Naive thymus-derived CD8-positive, alpha-beta T cell (primary cell): ENCODE measurements around the gene CAMKK1. TPM values are rescaled to one million over a fixed set of nuclear protein-coding genes. Genes with fewer than 3 reads are reported as not detected.
"Not testable (repeated sequence)": the region's sequence is repeated elsewhere in the genome, so short reads cannot be mapped to it uniquely, and the experiment has no call there.

Experiments
- ATAC-seq, 2 donors: fragments of 150-1000 bp; cut with Tn5 transposase in 1 of 2; sonication (Bioruptor Pico), chemical (Tn5 transposase) in 1 of 2; 1 replicate in 1 of 2; 2 replicates in 1 of 2; pipeline ENCODE4 v1.10.0; 2021; ENCODE audit warnings: mild to moderate bottlenecking in 2 of 2, moderate library complexity in 2 of 2
- POLR2A ChIA-PET: fragments of 350-600 bp; sonication (Branson Sonifier 250); formaldehyde crosslinking; loops from one replicate; lab custom pipeline; 2021; ENCODE audit warnings: antibody characterized with exemption; lab: Charles Lee
- DNase-seq, 10 donors: peaks; one replicate each; pipeline versions ENCODE4 v3.0.0 to v3.0.0-alpha.2; 2020 to 2022
- H3K27ac Mint-ChIP-seq, 10 donors: one replicate each; pipeline ENCODE4 v1.8.0; 2020 to 2022; ENCODE audit warnings: mild to moderate bottlenecking in 10 of 10, mixed read lengths in 10 of 10, moderate library complexity in 4 of 10, inconsistent platforms in 1 of 10
- H3K27me3 Mint-ChIP-seq, 5 donors: one replicate each; pipeline ENCODE4 v1.8.0; 2021 to 2022; ENCODE audit warnings: mixed read lengths in 5 of 5
- H3K36me3 Mint-ChIP-seq, 3 donors: one replicate each; pipeline ENCODE4 v1.8.0; 2020 to 2022; ENCODE audit warnings: mixed read lengths in 3 of 3, mild to moderate bottlenecking in 2 of 3, inconsistent platforms in 1 of 3
- H3K4me1 Mint-ChIP-seq, 4 donors: one replicate each; pipeline ENCODE4 v1.8.0; 2021 to 2022; ENCODE audit warnings: mixed read lengths in 4 of 4
- H3K4me3 Mint-ChIP-seq, 10 donors: one replicate each; pipeline ENCODE4 v1.8.0; 2020 to 2022; ENCODE audit warnings: mild to moderate bottlenecking in 10 of 10, mixed read lengths in 10 of 10, moderate library complexity in 6 of 10, inconsistent platforms in 1 of 10
- H3K9me3 Mint-ChIP-seq, 9 donors: one replicate each; pipeline ENCODE4 v1.8.0; 2020 to 2022; ENCODE audit warnings: mixed read lengths in 9 of 9, mild to moderate bottlenecking in 3 of 9, inconsistent platforms in 1 of 9, moderate library complexity in 1 of 9
- polyA plus RNA-seq, 3 donors: library from polyadenylated mRNA; unstranded; fragments of 300-500 nt; fragmentation: Illumina TruSeq; gene quantifications; one replicate each; pipeline ENCODE4 v1.2.3, GENCODE V29; 2021
- total RNA-seq, 8 experiments: library from RNA in 2 of 8; stranded (reverse) in 2 of 8; gene quantifications; one replicate each; pipeline ENCODE4 v1.2.3 and lab custom pipeline; 2021 to 2026

CAMKK1 gene
- total and polyA plus RNA-seq, 5 experiments from 2014 or later: 0.33 to 5.3 (median 1.5) TPM

DNA sequence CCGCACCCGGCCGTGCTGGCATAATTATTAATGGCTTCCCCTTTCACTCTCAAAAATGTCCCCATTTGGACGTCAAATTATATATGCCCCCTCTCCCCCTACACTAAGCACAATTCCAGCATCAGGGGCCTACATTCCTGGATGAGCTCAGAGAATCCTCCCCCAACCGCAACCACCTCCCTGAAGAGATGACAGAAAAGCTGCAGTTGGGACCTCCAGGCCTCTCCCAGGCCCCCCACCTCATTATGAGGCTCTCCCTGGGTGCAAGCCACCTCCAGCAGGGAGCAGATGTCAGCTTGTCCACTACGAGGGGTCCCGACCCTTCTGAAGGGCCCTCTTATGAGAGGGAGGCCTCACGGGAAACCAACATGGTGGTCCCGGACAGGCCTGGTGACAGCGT lies 28.3 kb downstream of the CAMKK1 start:
- Mint-ChIP-seq H3K27me3 (no peaks in the 10 kb centered on the region), H3K4me1 (peaks cover 0 to 5% (median 0%) of the 10 kb centered on the region in 4 donors), H3K9me3 (no peaks in the 10 kb centered on the region), H3K4me3 (no peak overlapping the region), H3K27ac (no peak overlapping the region), H3K36me3 (peaks cover 0 to 10% (median 0%) of the 10 kb centered on the region in 3 donors)
- POLR2A ChIA-PET: no interaction called here
- no peak for ATAC-seq
- DNase-seq: no peak

DNA sequence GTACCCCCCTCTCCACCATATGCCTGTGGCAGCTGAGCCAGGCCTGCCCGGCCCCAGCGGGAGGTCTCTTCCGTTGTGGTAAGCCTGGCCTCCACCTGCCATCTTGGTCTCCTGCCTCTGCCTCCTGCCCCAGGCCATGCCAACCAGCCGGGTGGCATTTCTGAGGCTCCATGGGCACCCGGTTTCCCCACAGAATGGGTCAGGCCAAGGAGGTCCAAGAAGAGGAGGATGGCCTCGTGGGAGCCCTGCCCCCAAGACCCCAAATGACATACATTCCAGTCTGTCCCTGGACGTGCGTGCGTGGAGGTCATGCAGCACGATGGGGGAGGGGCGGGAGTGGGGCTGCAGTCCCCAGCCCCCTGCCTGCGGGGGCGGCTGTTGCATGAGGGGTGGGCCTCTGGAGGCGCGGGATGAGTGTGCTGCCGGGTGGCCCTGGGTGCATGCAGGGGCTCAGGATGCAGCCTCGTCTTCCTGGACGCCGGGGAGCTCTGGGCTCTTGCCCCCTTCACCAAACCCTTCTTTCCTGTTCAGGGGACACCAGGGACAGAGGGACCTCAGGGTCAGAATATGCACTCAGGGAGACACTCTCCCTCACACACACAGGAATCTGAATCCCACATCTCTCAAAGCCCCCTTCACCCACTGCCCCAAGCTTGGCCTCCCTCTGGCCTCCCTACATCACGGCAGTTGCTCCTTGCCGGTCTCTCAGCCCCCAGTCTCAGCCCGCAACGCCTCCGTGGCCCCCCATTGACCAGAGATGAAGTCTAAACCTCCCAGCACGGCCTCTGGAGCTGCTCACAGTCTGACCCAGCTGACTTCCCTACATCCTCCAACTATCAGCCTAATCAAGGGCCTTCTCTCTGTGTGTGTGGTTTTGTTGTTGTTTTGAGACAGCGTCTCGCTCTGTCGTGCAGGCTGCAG lies 30.8 kb downstream of the CAMKK1 start:
- Mint-ChIP-seq H3K4me1 (peaks cover 0 to 2% (median 0%) of the 10 kb centered on the region in 4 donors), H3K27me3 (no peaks in the 10 kb centered on the region), H3K9me3 (no peaks in the 10 kb centered on the region), H3K36me3 (peaks cover 0 to 10% (median 0%) of the 10 kb centered on the region in 3 donors), H3K27ac (peak overlapping the region in 2 of 10 donors; percentile 28 to 43), H3K4me3 (no peak overlapping the region)
- no peak for DNase-seq
- POLR2A ChIA-PET: interaction anchor here (0.9 kb wide), 1 partner anchor 24 kb away, joined by 3 read pairs; no protein-coding TSS in a partner anchor
- no peak for ATAC-seq

DNA sequence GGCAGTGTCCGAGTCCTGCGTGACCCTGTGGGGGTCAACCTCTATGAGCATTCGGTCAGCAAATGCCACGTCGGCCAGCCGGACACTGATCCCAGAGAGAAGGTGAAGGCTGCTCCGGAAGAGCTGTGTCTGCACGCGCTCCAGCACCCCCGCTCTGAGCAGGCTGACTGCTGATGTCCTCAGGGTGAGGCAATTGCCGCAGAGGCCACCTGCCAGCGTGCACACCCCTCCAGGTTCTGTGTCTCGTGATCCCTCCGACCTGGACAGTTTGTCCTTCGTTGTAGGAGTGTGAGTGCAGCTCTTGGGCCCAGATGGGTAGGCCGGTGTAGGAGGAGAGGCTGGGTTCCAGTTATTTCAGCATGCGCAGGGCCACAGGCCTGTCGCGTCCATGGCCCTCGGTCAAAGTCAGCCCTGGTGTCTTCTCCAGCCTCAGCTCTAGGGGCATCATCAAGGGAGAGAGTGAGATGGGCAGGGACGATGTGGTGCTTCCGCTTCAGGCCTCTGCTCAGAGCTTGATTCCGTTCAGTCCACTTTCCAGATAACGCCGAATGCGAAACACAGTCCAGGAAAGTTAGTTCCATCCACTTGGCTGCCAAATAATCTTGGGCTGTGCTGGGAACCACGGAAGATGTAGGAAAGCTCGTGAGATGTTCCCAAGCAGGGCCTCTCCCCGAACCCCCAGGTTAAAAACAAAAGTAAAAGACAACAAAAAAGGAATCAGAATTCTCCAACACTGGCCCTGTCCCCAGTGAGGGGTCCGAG lies 31.7 kb downstream of the CAMKK1 start:
- DNase-seq (no peak), ATAC-seq (no peak)
- no peaks in the 10 kb centered on the region for H3K9me3 Mint-ChIP-seq
- POLR2A ChIA-PET: interaction anchor here (0.9 kb wide), 1 partner anchor 23 kb away, joined by 3 read pairs; no protein-coding TSS in a partner anchor
- H3K27ac Mint-ChIP-seq: no peak overlapping the region
- H3K27me3 Mint-ChIP-seq: no peaks in the 10 kb centered on the region
- no peak overlapping the region for H3K4me3 Mint-ChIP-seq
- H3K4me1 Mint-ChIP-seq: no peaks in the 10 kb centered on the region
- H3K36me3 Mint-ChIP-seq: peaks cover 0 to 10% (median 0%) of the 10 kb centered on the region in 3 donors

DNA sequence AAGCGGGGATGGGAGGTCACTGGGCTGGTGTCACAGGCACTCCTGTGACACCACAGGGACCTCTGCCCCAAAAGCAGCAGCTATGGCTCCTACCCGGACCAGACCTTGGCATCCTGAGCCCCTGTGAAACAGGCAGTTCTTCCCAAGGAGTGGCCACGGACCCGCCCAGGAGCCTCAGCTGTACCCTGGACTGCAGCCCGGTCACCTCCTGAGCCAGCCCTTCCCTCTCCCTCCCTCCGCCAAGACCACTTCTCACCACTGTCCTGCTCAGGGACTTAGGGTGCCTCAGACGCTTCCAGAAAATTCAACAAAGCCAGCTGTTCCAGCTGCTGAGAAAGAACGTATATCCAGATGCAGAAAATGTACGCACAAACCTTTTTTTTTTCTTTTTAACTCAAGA lies 32.9 kb downstream of the CAMKK1 start:
- no peaks in the 10 kb centered on the region for H3K27me3 Mint-ChIP-seq
- no peak for DNase-seq
- peak overlapping the region in 1 of 10 donors; percentile 43 for H3K27ac Mint-ChIP-seq
- no peak overlapping the region for H3K4me3 Mint-ChIP-seq
- no peaks in the 10 kb centered on the region for H3K4me1 Mint-ChIP-seq
- POLR2A ChIA-PET: no interaction called here
- ATAC-seq: no peak
- no peaks in the 10 kb centered on the region for H3K9me3 Mint-ChIP-seq
- peaks cover 0 to 8% (median 0%) of the 10 kb centered on the region in 3 donors for H3K36me3 Mint-ChIP-seq

DNA sequence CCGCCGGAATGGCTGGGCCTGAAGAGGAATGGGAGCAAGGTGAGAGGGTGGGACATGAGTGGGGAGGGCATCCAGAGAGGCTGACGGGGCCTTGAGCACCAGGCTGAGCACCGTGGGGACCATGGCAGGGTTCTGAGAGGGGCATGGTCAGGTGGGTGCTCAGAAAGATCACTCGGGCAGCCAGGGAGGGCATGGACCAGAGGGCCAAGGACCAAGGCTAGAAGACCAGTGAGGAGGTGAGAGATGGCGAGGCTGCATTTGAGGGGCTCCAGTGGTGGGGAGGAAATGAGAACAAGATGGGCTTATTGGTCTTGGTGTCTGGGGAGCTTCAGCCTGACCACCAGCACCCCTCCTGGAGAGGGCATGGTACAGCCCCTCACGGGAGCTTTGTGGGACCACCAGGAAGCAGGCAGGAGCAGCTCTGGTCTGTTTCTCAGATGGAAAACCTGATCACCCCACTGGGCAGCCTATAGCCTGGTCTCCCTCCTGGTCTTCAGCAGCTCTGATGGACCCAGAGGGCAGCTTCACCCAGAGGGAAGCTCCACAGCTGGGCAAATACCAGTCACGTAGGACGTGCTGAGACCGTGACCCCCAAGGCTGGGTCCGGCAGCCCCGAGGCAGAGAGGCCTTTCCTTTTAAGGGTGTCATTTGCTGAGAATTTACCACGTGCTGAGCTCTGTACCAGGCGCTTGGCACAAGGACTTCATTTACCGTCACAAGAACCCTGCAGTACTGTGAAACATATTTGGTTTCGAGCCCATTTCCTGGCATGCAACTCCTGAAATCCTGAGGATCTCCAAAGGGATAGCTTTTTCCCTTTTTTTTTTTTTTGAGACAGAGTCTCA lies 35.4 kb downstream of the CAMKK1 start:
- H3K27me3 Mint-ChIP-seq: peaks cover 0 to under 1% (median 0%) of the 10 kb centered on the region in 5 donors
- no peak overlapping the region for H3K4me3 Mint-ChIP-seq
- no peaks in the 10 kb centered on the region for H3K9me3 Mint-ChIP-seq
- DNase-seq (no peak), ATAC-seq (no peak)
- POLR2A ChIA-PET: no interaction called here
- peaks cover 0 to 7% (median 0%) of the 10 kb centered on the region in 3 donors for H3K36me3 Mint-ChIP-seq
- no peak overlapping the region for H3K27ac Mint-ChIP-seq
- H3K4me1 Mint-ChIP-seq: peaks cover 0 to 2% (median 0%) of the 10 kb centered on the region in 4 donors

DNA sequence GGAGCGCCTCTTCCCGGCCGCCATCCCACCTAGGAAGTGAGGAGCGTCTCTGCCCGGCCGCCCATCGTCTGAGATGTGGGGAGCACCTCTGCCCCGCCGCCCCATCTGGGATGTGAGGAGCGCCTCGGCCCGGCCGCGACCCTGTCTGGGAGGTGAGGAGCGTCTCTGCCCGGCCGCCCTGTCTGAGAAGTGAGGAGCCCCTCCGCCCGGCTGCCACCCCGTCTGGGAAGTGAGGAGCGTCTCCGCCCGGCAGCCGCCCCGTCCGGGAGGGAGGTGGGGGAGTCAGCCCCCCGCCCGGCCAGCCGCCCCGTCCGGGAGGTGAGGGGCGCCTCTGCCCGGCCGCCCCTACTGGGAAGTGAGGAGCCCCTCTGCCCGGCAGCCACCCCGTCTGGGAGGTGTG lies 38.6 kb downstream of the CAMKK1 start:
- POLR2A ChIA-PET, H3K9me3 Mint-ChIP-seq, H3K4me3 Mint-ChIP-seq, H3K36me3 Mint-ChIP-seq, H3K27ac Mint-ChIP-seq, ATAC-seq, H3K4me1 Mint-ChIP-seq, DNase-seq: not testable (repeated sequence)
- peaks cover 0 to 12% (median 6%) of the 10 kb centered on the region in 5 donors for H3K27me3 Mint-ChIP-seq

DNA sequence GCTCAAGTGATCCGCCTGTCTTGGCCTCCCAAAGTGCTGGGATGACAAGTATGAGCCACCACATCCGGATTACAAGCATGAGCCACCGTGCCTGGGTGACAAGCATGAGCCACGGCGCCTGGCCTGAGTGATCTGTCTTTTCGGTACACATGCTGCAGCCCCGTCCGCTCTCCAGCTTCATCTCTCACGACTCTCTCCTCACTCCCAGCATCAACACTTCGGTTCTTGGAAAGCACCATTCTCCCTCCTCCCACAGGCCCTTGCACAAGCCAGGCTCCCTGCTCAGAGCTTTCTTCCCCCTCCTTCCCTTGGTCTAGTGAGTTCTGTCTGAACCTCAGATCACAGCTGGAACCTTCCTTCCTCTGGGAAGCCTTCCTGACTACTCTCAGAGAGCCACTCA lies 40.3 kb downstream of the CAMKK1 start:
- POLR2A ChIA-PET: no interaction called here
- DNase-seq: no peak
- no peak for ATAC-seq
- Mint-ChIP-seq H3K9me3 (no peaks in the 10 kb centered on the region), H3K4me1 (peaks cover 0 to 2% (median 0%) of the 10 kb centered on the region in 4 donors), H3K27ac (peak overlapping the region in 1 of 10 donors; percentile 53), H3K36me3 (no peaks in the 10 kb centered on the region), H3K4me3 (no peak overlapping the region), H3K27me3 (peaks cover 0 to 12% (median 6%) of the 10 kb centered on the region in 5 donors)

DNA sequence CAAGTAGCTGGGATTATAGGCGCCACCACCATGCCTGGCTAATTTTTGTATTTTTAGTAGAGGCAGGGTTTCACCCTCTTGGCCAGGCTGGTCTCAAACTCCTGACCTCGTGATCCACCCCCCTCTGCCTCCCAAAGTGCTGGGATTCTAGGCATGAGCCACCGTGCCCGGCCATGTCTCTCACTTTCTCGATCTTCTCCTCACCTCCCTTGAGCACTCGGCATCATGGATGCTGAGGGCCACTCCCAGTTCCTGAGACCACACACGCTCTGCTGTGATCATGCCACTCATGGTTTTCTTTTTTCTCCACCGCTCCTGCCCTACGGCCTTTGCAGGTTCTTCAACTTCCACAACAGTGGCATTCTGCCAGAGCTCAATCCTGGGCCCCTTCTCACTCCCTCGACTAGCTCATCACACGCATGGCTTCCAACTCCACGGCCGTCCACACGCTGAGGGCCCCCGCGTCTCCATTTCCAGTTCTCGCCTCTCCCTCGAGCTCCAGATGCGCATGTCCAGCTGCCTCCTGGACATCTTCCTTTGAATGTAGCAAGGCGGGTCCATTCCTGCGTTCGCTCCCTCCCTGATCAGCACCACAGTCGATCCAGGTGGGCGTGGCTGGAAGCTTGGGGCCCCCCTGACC lies 41.3 kb downstream of the CAMKK1 start:
- H3K9me3 Mint-ChIP-seq: no peaks in the 10 kb centered on the region
- H3K4me3 Mint-ChIP-seq: no peak overlapping the region
- H3K27ac Mint-ChIP-seq: peak overlapping the region in 1 of 10 donors; percentile 53
- DNase-seq (no peak), ATAC-seq (no peak)
- no peaks in the 10 kb centered on the region for H3K36me3 Mint-ChIP-seq
- H3K4me1 Mint-ChIP-seq: peaks cover 0 to 6% (median 4%) of the 10 kb centered on the region in 4 donors
- H3K27me3 Mint-ChIP-seq: peaks cover 0 to 12% (median 6%) of the 10 kb centered on the region in 5 donors
- POLR2A ChIA-PET: no interaction called here

DNA sequence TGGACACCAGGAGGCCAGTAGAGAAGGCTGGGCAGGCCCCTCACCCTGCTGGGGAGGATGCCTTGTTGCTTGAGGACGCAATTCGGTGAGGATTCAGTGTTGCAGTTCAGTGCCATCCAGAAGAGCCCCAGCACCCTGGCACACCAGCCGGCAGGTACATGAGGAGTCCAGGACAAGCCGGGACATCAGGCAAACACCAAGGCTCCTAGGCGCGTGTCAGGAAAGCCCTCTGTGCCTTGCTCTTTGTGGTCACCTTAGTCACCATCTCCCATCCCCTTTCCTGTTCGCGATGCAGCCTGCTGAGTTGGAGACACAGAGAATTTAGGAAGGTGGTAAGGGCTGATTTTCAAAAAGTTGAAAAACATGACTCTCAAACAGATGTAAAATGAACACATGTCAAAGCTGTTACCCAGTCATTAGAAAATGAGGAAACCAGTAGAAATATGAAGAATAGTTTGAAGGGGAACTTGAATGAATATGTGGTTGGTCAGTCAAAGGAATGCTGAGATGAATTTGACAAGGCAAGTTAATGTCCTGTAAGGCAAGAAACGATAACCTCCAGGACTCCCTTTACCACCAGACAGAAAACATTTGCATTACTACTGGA lies 44.5 kb downstream of the CAMKK1 start:
- Mint-ChIP-seq H3K36me3 (peaks cover 0 to 10% (median 0%) of the 10 kb centered on the region in 3 donors), H3K9me3 (no peaks in the 10 kb centered on the region), H3K4me1 (peaks cover 13 to 34% (median 24%) of the 10 kb centered on the region in 4 donors), H3K4me3 (no peak overlapping the region), H3K27me3 (peaks cover 0 to 12% (median 6%) of the 10 kb centered on the region in 5 donors), H3K27ac (peak overlapping the region in 1 of 10 donors; percentile 25)
- ATAC-seq: no peak
- no peak for DNase-seq
- POLR2A ChIA-PET: no interaction called here

DNA sequence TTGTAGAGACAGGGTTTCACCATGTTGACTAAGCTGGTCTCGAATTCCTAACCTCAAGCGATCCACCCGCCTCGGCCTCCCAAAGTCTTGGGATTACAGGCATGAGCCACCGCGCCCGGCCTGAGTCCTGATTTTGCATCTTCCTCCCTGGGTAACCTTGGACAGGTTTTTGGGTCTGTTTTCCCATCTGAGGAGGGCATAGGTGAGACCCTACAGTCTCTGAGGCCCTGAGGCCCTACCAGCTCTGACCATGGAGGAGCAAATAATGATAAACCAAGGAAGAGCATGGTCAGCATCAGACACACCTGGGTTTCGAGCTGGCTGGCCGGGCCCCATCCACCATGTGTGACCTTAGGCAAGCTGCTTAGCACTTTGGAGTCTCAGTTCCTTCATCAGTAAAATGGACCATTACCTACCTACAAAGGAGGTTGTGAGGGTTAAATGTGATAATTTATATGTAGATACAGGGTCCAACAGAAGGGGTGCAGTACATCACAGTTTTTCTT lies 45.6 kb downstream of the CAMKK1 start:
- Mint-ChIP-seq H3K9me3 (no peaks in the 10 kb centered on the region), H3K36me3 (peaks cover 0 to 21% (median 2%) of the 10 kb centered on the region in 3 donors), H3K27ac (peak overlapping the region in 3 of 10 donors; percentile 49 to 91 (median 60)), H3K4me3 (peak overlapping the region in 5 of 10 donors; percentile 5 to 88 (median 41)), H3K4me1 (peaks cover 10 to 36% (median 28%) of the 10 kb centered on the region in 4 donors), H3K27me3 (peaks cover 0 to 8% (median 6%) of the 10 kb centered on the region in 5 donors)
- DNase-seq (no peak), ATAC-seq (no peak)
- POLR2A ChIA-PET: no interaction called here
